NCI-H446 (cell line): Measurements from ENCODE around the gene RIMKLB.
"Not testable (repeated sequence)": the region's sequence is repeated elsewhere in the genome, so short reads cannot be mapped to it uniquely, and the experiment has no call there.

Source experiments
- DNase-seq, 2 experiments: peaks; one replicate each; lab custom pipeline; 2025; lab: John Stamatoyannopoulos, UW

Gene RIMKLB

GRCh38 chr12:8773461-8773860 lies 75.7 kb downstream of the RIMKLB start:
- DNase-seq, result no peak

GRCh38 chr12:8779281-8779680 lies 81.5 kb downstream of the RIMKLB start:
- DNase-seq, result no peak

- no peak for DNase-seq
Observed at GRCh38 chr12:8779862-8780261, 82.1 kb downstream of the RIMKLB start.

- peak; percentile 12 to 38 for DNase-seq
Observed at GRCh38 chr12:8780389-8780788, 82.6 kb downstream of the RIMKLB start.

GRCh38 chr12:8781381-8782127 lies 83.8 kb downstream of the RIMKLB start:
- DNase-seq, result no peak

GRCh38 chr12:8784290-8784888 lies 86.6 kb downstream of the RIMKLB start:
- DNase-seq, result no peak

GRCh38 chr12:8785499-8785898 lies 87.7 kb downstream of the RIMKLB start:
- DNase-seq, result no peak

GRCh38 chr12:8787206-8787605 lies 89.4 kb downstream of the RIMKLB start:
- not testable (repeated sequence) for DNase-seq

GRCh38 chr12:8788706-8789105 lies 90.9 kb downstream of the RIMKLB start:
- not testable (repeated sequence) for DNase-seq

GRCh38 chr12:8789341-8790013 lies 91.7 kb downstream of the RIMKLB start:
- not testable (repeated sequence) for DNase-seq

GRCh38 chr12:8793226-8793625 lies 95.4 kb downstream of the RIMKLB start:
- DNase-seq, result not testable (repeated sequence)

GRCh38 chr12:8794611-8795010 lies 96.8 kb downstream of the RIMKLB start:
- not testable (repeated sequence) for DNase-seq

GRCh38 chr12:8796831-8797626 lies 99.2 kb downstream of the RIMKLB start:
- no peak for DNase-seq

- DNase-seq, result not testable (repeated sequence)
Observed at GRCh38 chr12:8801213-8801612, 103.4 kb downstream of the RIMKLB start.

- not testable (repeated sequence) for DNase-seq
Observed at GRCh38 chr12:8804833-8805232, 107.0 kb downstream of the RIMKLB start.

GRCh38 chr12:8805487-8805886 lies 107.7 kb downstream of the RIMKLB start:
- DNase-seq, result not testable (repeated sequence)

GRCh38 chr12:8807084-8807483 lies 109.3 kb downstream of the RIMKLB start:
- DNase-seq, result not testable (repeated sequence)

- not testable (repeated sequence) for DNase-seq
Observed at GRCh38 chr12:8810112-8810511, 112.3 kb downstream of the RIMKLB start.

GRCh38 chr12:8813572-8814357 lies 116.0 kb downstream of the RIMKLB start:
- no peak for DNase-seq

- no peak for DNase-seq
Observed at GRCh38 chr12:8816448-8817050, 118.8 kb downstream of the RIMKLB start.

GRCh38 chr12:8817856-8818255 lies 120.1 kb downstream of the RIMKLB start:
- no peak for DNase-seq
